Kidney epithelial cell (primary cell): Measurements from ENCODE around the gene SLC41A3. TPM values are rescaled to one million over a fixed set of nuclear protein-coding genes. Genes with fewer than 3 reads are reported as not detected.

Experiments
- DNase-seq: peaks from one replicate; pipeline ENCODE4 v3.0.0-alpha.2; 2010; ENCODE audit warnings: low read depth
- H3K27me3 ChIP-seq: 2 replicates; pipeline ENCODE4 v1.6.0; 2011; ENCODE audit warnings: low read length; ENCODE audit not compliant: control insufficient read depth, insufficient read depth
- H3K36me3 ChIP-seq: 2 replicates; pipeline ENCODE4 v1.5.1; 2011; ENCODE audit warnings: low read length; ENCODE audit not compliant: control insufficient read depth, insufficient read depth
- H3K4me3 ChIP-seq: 2 replicates; pipeline ENCODE4 v1.5.1; 2011; ENCODE audit warnings: low read depth, mild to moderate bottlenecking, control low read depth, low read length
- total RNA-seq: library from RNA; depleted of rRNA; stranded (reverse); fragments of >200 nt; gene quantifications from 2 replicates; pipeline ENCODE4 v1.2.3, GENCODE V29; 2015
- TF ChIP-seq, protein P1 (sequence below): IDR thresholded peaks from 2 replicates; pipeline ENCODE4 v1.5.1; 2011; ENCODE audit warnings: mild to moderate bottlenecking, moderate library complexity, low read length, control low read depth, inconsistent platforms; ENCODE audit not compliant: insufficient read depth, poor library complexity, severe bottlenecking

The SLC41A3 gene
- total RNA-seq, 1 donor from 2014 or later = 74.9 TPM

DNA sequence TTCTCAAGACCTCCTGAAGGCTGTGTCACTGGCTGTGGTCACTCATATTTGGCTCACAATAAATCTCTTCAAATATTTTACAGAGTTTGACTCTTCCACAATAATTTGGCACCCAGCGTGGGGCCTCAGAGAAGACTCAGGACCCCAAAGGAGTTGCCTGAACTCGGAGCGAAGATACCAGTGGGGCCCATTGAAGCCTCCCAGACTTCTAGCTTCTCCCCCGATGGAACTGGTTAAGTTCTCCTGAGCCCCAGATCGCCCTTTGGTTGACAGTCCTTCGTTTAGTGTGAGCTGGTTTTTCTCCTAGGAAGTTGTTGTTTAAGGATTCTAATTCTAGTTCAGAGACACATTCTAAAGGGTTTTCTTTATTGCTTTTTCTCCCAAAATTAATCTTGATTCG lies 1.4 kb upstream of the SLC41A3 start:
- TF ChIP-seq, protein P1, sequence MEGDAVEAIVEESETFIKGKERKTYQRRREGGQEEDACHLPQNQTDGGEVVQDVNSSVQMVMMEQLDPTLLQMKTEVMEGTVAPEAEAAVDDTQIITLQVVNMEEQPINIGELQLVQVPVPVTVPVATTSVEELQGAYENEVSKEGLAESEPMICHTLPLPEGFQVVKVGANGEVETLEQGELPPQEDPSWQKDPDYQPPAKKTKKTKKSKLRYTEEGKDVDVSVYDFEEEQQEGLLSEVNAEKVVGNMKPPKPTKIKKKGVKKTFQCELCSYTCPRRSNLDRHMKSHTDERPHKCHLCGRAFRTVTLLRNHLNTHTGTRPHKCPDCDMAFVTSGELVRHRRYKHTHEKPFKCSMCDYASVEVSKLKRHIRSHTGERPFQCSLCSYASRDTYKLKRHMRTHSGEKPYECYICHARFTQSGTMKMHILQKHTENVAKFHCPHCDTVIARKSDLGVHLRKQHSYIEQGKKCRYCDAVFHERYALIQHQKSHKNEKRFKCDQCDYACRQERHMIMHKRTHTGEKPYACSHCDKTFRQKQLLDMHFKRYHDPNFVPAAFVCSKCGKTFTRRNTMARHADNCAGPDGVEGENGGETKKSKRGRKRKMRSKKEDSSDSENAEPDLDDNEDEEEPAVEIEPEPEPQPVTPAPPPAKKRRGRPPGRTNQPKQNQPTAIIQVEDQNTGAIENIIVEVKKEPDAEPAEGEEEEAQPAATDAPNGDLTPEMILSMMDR = no peak
- H3K36me3 ChIP-seq = no peaks in the 10 kb centered on the region
- no peak overlapping the region for H3K4me3 ChIP-seq
- H3K27me3 ChIP-seq = no peaks in the 10 kb centered on the region
- no peak for DNase-seq

DNA sequence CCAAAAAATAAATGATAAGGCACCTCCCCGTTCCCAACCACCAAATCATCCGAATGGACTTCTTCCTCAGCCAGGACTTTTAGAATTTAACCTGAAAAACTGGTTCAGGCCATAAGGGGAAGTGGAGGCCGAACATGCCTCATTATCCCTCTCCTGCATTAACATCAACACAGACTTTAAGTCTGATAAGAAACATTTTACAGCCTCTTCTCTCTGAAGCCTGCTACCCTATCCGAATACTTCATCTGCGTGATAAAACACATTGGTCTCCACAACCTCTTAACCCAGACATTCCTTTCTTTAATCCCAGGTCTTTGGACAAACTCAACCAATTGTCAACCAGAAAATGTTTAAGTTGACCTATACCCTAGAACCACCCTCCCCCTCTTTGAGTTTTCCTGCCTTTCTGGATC lies 850 bp upstream of the SLC41A3 start:
- no peak for DNase-seq
- H3K4me3 ChIP-seq = no peak overlapping the region
- H3K36me3 ChIP-seq = no peaks in the 10 kb centered on the region
- H3K27me3 ChIP-seq = no peaks in the 10 kb centered on the region
- TF ChIP-seq, protein P1 = no peak

DNA sequence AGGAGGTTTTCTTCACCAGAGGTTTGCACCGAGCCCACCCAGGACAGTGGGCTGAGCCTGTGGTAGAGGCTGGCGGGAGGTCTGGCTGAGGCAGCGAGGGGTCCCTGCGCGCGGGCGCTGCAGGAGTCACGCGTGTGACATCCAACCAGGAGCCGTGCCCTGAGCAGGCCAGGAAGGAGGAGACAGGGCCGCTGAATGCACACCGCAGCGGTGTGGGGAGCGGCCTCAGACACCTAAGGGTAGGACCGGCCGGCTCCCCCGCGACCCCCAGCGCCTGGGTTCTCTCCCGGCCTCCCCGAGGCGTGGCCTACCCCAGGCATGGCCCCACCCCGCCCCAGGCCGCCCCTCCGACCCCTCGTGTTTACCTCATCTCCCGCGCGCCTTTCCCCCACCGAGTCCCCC lies 412 bp downstream of the SLC41A3 start:
- H3K27me3 ChIP-seq = no peaks in the 10 kb centered on the region
- TF ChIP-seq, protein P1 = no peak
- H3K36me3 ChIP-seq = no peaks in the 10 kb centered on the region
- no peak for DNase-seq
- H3K4me3 ChIP-seq = peak overlapping the region; percentile 75

DNA sequence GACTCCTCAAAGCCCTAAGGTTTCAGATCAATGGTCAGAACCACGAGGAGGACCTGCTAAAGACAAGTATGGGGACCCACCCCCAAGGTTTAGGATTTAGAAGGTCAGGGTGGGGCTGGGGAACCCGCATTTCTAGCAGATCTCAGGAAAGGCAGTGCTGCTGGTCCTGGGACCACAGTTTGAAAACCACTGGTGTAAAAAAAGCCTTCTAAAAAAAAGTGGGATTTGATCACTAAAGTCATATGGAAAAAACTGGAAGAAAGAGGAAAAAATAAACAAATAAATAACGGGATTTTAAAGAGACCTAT lies 832 bp downstream of the SLC41A3 start:
- Histone ChIP-seq H3K36me3 (no peaks in the 10 kb centered on the region), H3K27me3 (no peaks in the 10 kb centered on the region), H3K4me3 (peak overlapping the region; percentile 75)
- TF ChIP-seq, protein P1 = no peak
- no peak for DNase-seq

DNA sequence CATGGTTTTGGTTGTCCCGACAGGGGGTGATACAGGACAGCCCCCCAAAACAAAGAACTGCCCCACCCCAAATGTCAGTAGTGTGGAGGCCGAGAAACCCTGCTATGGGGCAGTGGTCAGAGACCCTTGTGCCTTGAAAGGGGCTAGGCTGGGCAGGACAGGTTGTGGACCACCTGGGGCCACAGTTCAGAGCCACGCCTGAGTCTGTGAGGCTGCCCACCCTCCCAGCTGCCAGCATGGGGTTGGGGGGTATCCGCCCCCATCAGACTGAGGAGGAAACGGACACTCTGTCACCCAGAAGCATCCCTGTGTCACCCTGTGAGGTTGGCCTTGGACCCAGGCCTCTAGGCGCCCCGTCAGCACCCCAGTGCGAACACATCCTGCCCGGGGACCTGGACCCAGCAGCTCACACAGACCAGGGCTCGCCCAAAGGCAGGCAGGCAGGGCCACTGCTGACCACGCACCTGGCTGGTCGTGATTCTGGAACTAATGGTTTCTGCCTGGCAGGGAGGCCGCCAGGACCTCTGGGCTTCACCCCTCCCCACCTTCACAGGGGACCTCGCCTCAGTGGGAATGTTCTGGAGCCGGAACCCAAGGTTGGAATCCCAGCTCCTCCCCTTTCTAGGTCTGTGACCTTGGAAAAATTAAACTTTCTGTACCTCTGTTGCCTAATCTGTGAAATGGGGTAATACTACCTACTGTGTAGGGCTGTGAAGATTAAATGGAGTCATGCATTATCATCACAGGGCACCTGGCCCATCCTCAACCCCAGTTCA lies 1.4 kb downstream of the SLC41A3 start:
- H3K4me3 ChIP-seq = peak overlapping the region; percentile 75
- TF ChIP-seq, protein P1 = no peak
- H3K36me3 ChIP-seq = no peaks in the 10 kb centered on the region
- no peak for DNase-seq
- H3K27me3 ChIP-seq = no peaks in the 10 kb centered on the region
